ENCODE measurements around the gene TOMM7. TPM values are rescaled to one million over a fixed set of nuclear protein-coding genes. Genes with fewer than 3 reads are reported as not detected.

Gene TOMM7
- total RNA-seq, 4 donors from 2014 or later = 133 to 211 (median 177) TPM

GRCh38 chr7:22867003-22867402, 44.4 kb upstream of the TOMM7 start:
- 34 to 45% methylated on average over 4 of the region's 4 CpGs for WGBS, 2 donors
- no peak for DNase-seq (ENCODE audit: low spot score in 2 of 2)
- Histone ChIP-seq H3K4me3 (no peak overlapping the region), H3K4me1 (peaks cover 0 to 32% (median 14%) of the 10 kb centered on the region in 4 donors), H3K27me3 (no peaks in the 10 kb centered on the region), H3K9me3 (no peaks in the 10 kb centered on the region), H3K36me3 (peaks cover 0 to 23% (median 0%) of the 10 kb centered on the region in 3 donors), H3K27ac (peak overlapping the region in 3 of 4 donors; percentile 20 to 67 (median 38))
- TF ChIP-seq POLR2A (IDR thresholded peaks at IDR 0.05) (no peak), CTCF (IDR thresholded peaks at IDR 0.05) (no peak), EP300 (IDR thresholded peaks at IDR 0.05) (peak in 1 of 2 donors; percentile 33)

GRCh38 chr7:22865602-22865960, 42.9 kb upstream of the TOMM7 start:
- DNase-seq (ENCODE audit: low spot score in 2 of 2) = no peak
- peak overlapping the region in 2 of 4 donors; percentile 47 to 67 for H3K27ac ChIP-seq
- H3K9me3 ChIP-seq = no peaks in the 10 kb centered on the region

GRCh38 chr7:22864855-22865601, 42.4 kb upstream of the TOMM7 start:
- no peak overlapping the region for H3K4me3 ChIP-seq
- no peak for TF ChIP-seq POLR2A (IDR thresholded peaks at IDR 0.05)
- TF ChIP-seq CTCF (IDR thresholded peaks at IDR 0.05) = no peak
- TF ChIP-seq EP300 (IDR thresholded peaks at IDR 0.05) = no peak
- H3K36me3 ChIP-seq = peaks cover 0 to 23% (median 0%) of the 10 kb centered on the region in 3 donors
- H3K4me1 ChIP-seq = peaks cover 0 to 38% (median 19%) of the 10 kb centered on the region in 4 donors
- 68 to 70% methylated on average over 7 of the region's 7 CpGs for WGBS, 2 donors
- H3K27ac ChIP-seq = peak overlapping the region in 2 of 4 donors; percentile 47 to 67
- no peaks in the 10 kb centered on the region for H3K9me3 ChIP-seq
- no peaks in the 10 kb centered on the region for H3K27me3 ChIP-seq
- no peak for DNase-seq (ENCODE audit: low spot score in 2 of 2)

More at GRCh38 chr7:22865602-22865960, 42.9 kb upstream of the TOMM7 start:
- TF ChIP-seq EP300 (IDR thresholded peaks at IDR 0.05) = no peak
- TF ChIP-seq CTCF (IDR thresholded peaks at IDR 0.05) = no peak
- H3K36me3 ChIP-seq = peaks cover 0 to 23% (median 0%) of the 10 kb centered on the region in 3 donors
- WGBS, 2 donors = 58 to 72% methylated on average over 2 of the region's 2 CpGs
- no peaks in the 10 kb centered on the region for H3K27me3 ChIP-seq
- peaks cover 0 to 33% (median 17%) of the 10 kb centered on the region in 4 donors for H3K4me1 ChIP-seq
- H3K4me3 ChIP-seq = no peak overlapping the region

GRCh38 chr7:22864301-22864700, 41.7 kb upstream of the TOMM7 start:
- H3K4me1 ChIP-seq = peaks cover 0 to 45% (median 22%) of the 10 kb centered on the region in 4 donors
- TF ChIP-seq CTCF (IDR thresholded peaks at IDR 0.05) = no peak
- TF ChIP-seq POLR2A (IDR thresholded peaks at IDR 0.05) = no peak
- TF ChIP-seq EP300 (IDR thresholded peaks at IDR 0.05) = no peak
- H3K9me3 ChIP-seq = no peaks in the 10 kb centered on the region
- no peak overlapping the region for H3K4me3 ChIP-seq
- H3K36me3 ChIP-seq = peaks cover 0 to 18% (median 0%) of the 10 kb centered on the region in 3 donors
- no peaks in the 10 kb centered on the region for H3K27me3 ChIP-seq
- peak overlapping the region in 2 of 4 donors; percentile 47 to 67 for H3K27ac ChIP-seq
- no peak for DNase-seq (ENCODE audit: low spot score in 2 of 2)
- WGBS, 2 donors = 50 to 52% methylated on average over 1 of the region's 1 CpG

GRCh38 chr7:22863156-22863899, 40.7 kb upstream of the TOMM7 start:
- Histone ChIP-seq H3K27me3 (no peaks in the 10 kb centered on the region), H3K27ac (peak overlapping the region in 1 of 4 donors; percentile 67), H3K36me3 (peaks cover 0 to 19% (median 0%) of the 10 kb centered on the region in 3 donors), H3K9me3 (no peaks in the 10 kb centered on the region), H3K4me3 (no peak overlapping the region), H3K4me1 (peaks cover 0 to 55% (median 26%) of the 10 kb centered on the region in 4 donors)
- DNase-seq (ENCODE audit: low spot score in 2 of 2) = no peak
- no peak for TF ChIP-seq CTCF (IDR thresholded peaks at IDR 0.05)
- TF ChIP-seq POLR2A (IDR thresholded peaks at IDR 0.05) = no peak
- no peak for TF ChIP-seq EP300 (IDR thresholded peaks at IDR 0.05)
- WGBS, 2 donors = 95% methylated on average over 8 of the region's 8 CpGs
